Motor neuron (in vitro differentiated cells): Measurements from ENCODE around the gene PTPRE. TPM values are rescaled to one million over a fixed set of nuclear protein-coding genes. Genes with fewer than 3 reads are reported as not detected.
"Not testable (repeated sequence)": the region's sequence is repeated elsewhere in the genome, so short reads cannot be mapped to it uniquely, and the experiment has no call there.

Experiments used
- ATAC-seq, 8 experiments: fragments of 200-7000 bp; cut with Tn5 transposase; replicated peaks in 6 of 8; 2 replicates each; pipeline ENCODE4 v1.8.0; 2021; ENCODE audit warnings: mild to moderate bottlenecking in 8 of 8, moderate library complexity in 8 of 8
- H3K27ac ChIP-seq, 2 donors: fragments of 250-450 bp; sonication (Bioruptor Pico); 2 replicates each; pipeline ENCODE4 v1.9.0; 2021; ENCODE audit warnings: antibody characterized with exemption in 2 of 2, mild to moderate bottlenecking in 2 of 2, moderate library complexity in 1 of 2
- H3K4me1 ChIP-seq, 2 donors: fragments of 250-450 bp; sonication (Bioruptor Pico); replicated peaks in 1 of 2; 2 replicates each; pipeline ENCODE4 v1.6.1; 2021; ENCODE audit warnings: antibody characterized with exemption in 2 of 2, mild to moderate bottlenecking in 2 of 2, moderate library complexity in 1 of 2
- H3K4me3 ChIP-seq, 5 donors: fragments of 250-450 bp; sonication (Bioruptor Pico); 2 replicates each; pipeline ENCODE4 v1.9.0; 2021; ENCODE audit warnings: antibody characterized with exemption in 5 of 5, mild to moderate bottlenecking in 5 of 5, moderate library complexity in 4 of 5
- WGBS, 10 experiments: fragments of 450-650 bp; shearing (Covaris generic); methylation state at CpG; one replicate each; pipeline ENCODE4 v1.0.0; 2022; 5-methylcytosine and 5-hydroxymethylcytosine counted together
- in situ Hi-C, 9 experiments: fragments of 400-800 bp; cut with MboI; loops; one replicate each; pipeline ENCODE4 v1.15.0; 2021; ENCODE audit warnings: low sequenced_read_pairs in 9 of 9, low pct_unique_long_range_greater_than_20kb in 2 of 9; ENCODE audit not compliant: unreplicated experiment in 9 of 9
- total RNA-seq, 8 experiments: library from RNA; unstranded; fragments of 300-600 nt; gene quantifications; 2 replicates each; pipeline versions ENCODE4 v1.2.3 to v1.2.4, GENCODE V29; 2022

The PTPRE gene
- total RNA-seq, 8 experiments from 2014 or later, result 0.09 to 17.6 (median 3.9) TPM

DNA sequence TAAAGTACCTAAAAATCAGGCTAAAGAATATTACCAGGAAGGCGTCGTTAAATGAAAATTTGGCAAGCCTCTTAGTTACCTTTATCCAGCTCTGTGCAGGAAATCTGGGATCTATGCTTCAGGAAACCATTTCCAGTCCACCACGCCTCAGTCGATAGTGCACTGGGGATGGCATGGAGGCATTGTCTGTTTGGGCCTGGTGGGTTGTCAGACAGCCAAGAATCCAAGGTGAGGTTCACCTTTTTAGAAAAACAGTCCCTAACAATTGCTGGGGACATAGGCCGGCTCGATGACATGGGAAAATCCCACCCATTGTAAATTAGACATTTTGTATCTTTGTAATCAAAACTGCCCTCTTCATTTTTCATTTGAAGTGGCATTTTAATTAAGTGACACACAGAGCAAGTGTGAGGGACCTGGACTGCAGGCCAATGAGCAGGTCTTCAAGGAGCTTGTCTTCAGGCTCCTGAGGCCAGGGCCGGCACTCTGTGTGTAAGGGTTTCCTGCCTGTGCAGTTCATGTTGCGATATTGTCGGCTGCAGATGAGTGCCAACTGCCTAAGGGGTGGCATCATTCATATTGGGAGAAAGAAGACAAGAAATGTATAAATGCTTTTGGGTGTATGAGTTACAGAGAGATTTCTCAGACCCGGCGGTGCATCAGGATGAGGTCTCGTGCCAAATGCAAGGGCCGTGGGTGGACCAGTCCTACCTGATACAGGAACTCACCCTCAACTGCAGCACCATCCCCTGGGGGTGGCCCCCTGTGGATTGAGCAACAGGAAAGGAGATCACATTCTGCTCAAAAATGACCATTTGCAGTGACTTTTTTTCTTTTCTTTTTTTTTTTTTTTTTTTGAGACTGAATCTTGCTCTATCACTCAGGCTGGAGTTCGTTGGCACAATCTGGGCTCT, 80.8 kb downstream of the PTPRE start:
- 60 to 100% (median 93%) methylated on average over 1 to 11 of the region's 14 CpGs; no CpG with 5 or more reads in 2 of the 10 experiments for WGBS, 10 experiments
- no peak overlapping the region for H3K27ac ChIP-seq
- in situ Hi-C loops, result no loop called here
- peaks cover 23 to 24% of the 10 kb centered on the region in 2 donors for H3K4me1 ChIP-seq
- H3K4me3 ChIP-seq, result no peak overlapping the region
- ATAC-seq, result no peak

DNA sequence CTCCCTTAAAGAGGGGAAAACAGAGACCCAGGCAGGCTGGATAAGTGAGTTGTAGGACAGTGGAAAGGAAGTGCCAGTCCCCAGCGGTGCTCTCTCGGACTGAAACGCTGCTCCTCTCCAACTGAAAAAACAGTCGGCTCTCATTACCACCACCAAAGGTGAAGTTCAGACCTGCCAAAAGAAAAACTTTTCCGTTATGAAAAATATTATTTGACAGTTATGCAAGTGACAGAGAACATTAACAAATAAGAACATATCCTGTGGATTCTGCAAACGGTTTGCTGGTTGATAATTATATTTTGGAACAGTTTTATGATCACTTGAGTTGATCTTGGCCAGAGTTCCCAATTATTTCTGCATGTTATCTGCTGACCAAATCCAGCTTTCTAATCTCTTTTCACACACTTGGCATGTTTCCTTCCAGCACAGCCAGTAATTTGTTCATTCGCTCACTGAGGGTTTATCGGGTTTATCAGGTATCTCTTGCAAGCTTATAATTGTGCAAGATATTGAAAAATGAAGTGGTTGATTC, 82.6 kb downstream of the PTPRE start:
- WGBS, 10 experiments, result 39 to 98% (median 80%) methylated on average over 2 to 8 of the region's 8 CpGs; no CpG with 5 or more reads in 1 of the 10 experiments

DNA sequence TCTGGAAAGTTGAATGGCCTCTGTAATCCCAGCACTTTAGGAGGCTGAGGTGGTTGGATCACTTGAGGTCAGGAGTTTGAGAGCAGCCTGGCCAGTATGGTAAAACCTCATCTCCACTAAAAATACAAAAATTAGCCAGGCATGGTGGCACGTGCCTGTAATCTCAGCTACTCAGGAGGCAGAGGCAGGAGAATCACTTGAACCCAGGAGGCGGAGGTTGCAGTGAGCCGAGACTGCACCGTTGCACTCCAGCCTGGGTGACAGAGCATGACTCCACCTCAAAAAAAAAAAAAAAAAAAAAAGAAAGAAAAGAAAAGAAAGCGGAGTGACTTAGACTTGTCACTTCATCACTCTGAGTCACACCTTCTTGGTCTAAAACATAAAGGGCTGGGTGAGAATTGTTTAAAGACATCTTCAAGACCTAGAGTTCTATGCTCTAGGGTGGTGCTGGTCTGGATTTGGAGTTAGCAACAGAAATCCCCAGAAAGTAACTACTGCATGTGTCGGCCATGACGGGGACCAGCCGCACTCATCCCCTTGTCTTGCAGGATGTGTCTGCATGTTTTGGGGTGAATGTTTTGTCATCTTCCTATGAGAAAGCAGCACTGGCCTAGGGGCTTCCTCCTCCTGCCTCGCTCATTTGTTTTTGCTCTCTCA, 83.4 kb downstream of the PTPRE start:
- peak in 1 of 8 experiments; percentile 41 for ATAC-seq
- WGBS, 10 experiments, result 22 to 93% (median 76%) methylated on average over 3 to 9 of the region's 9 CpGs; no CpG with 5 or more reads in 1 of the 10 experiments
- in situ Hi-C loops, H3K27ac ChIP-seq, H3K4me3 ChIP-seq: not testable (repeated sequence)
- H3K4me1 ChIP-seq, result peaks cover 24 to 27% of the 10 kb centered on the region in 2 donors

More for the DNA sequence above, 82.6 kb downstream of the PTPRE start:
- H3K4me3 ChIP-seq, result no peak overlapping the region
- in situ Hi-C loops, result no loop called here
- no peak for ATAC-seq
- no peak overlapping the region for H3K27ac ChIP-seq
- H3K4me1 ChIP-seq, result peaks cover 19 to 24% of the 10 kb centered on the region in 2 donors

DNA sequence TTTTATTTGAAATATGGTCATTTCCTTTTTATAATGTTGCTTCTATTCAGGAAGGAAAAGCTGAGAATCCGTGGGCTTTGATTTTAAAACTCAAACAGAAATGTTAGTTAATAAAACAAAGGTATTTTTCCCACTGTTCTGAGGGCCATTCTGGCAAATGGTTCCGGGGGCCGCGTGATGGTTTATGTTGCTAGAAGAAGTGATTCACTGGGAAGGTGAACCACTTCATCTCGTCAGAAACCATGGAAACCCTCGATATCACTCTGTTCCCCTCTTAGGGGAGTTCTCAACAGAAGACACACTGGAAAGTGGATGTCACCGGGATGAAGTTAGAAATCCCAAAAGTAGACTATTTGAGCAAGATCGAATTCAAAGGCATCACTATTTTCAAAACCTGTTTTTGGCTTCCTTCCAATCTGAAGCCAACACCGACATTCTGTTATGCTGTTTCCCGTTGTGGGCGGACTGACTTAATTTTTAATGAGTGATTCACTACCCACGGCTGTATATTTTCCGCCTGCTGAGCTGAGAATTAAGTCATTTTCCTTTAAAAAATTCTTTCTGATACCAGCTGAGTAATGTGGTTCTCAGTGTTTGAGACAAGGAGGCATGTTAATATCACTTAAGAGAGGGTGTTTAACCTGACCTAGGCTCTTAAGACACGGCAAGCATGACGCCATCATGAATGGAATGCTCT, 84.1 kb downstream of the PTPRE start:
- no peak overlapping the region for H3K4me3 ChIP-seq
- peak in 7 of 8 experiments; percentile 27 to 90 (median 53) for ATAC-seq
- WGBS, 10 experiments, result 0 to 87% (median 68%) methylated on average over 1 to 15 of the region's 15 CpGs
- peaks cover 32 to 35% of the 10 kb centered on the region in 2 donors for H3K4me1 ChIP-seq
- no peak overlapping the region for H3K27ac ChIP-seq
- in situ Hi-C loops, result no loop called here

DNA sequence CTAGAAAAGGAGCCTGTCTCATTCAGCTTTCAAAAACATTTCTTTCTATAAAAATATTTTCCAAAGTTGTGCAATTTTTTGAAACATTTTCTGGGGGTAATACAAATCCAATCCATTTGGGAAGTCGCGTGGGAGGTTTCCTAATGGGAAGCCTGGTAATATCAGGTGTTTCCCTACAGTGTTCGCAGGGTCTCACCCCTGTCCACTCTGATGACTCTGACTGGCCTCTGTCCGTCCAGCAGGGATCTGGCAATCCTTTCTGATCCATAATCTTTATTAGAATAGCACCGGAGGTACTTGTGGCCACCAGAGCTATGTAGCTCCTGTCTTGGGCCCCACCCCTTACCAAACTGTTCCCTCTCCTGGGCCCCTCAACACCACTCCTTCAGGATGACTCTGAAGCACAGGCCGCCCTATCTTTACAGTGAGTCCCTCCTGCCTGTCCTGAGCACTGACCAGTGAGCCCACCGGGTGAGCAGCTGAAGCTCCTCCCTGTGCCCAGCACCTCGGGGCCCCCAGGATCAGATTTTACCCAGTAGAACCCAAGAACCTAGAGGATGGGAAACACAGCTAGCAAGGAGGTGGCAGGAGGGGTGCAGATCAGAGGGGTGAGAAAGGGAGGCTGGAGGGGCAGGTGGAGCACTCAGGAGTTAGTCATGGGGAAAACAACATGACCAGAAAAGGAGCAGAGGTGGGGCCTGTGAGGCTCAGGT, 84.8 kb downstream of the PTPRE start:
- WGBS, 10 experiments, result 34 to 92% (median 88%) methylated on average over 2 to 5 of the region's 8 CpGs; no CpG with 5 or more reads in 3 of the 10 experiments
- Histone ChIP-seq H3K4me3 (no peak overlapping the region), H3K27ac (no peak overlapping the region), H3K4me1 (peaks cover 39 to 42% of the 10 kb centered on the region in 2 donors)
- ATAC-seq, result peak in 2 of 8 experiments; percentile 27 to 38
- in situ Hi-C loops, result no loop called here

DNA sequence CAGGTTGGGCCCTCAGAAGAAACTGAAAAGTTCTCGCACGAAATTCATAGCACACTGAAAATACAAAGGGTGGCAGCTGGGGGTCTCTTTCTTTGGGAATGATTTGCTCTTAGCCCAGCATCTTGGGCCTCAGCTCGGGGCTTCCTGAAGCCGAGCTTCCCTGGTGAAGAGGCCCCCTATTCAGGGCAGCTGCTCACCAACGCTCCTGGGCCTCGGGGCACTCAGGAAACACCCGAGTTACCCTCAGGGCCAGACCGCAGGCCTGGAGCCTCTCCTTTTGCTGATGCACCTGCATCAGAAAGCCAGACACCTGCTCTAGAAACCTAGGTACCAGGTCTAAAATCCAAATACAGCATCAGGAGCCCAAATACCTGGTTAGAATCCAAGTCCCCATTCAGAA, 85.5 kb downstream of the PTPRE start:
- H3K4me1 ChIP-seq, result peaks cover 44 to 45% of the 10 kb centered on the region in 2 donors
- no peak overlapping the region for H3K27ac ChIP-seq
- in situ Hi-C loops, result no loop called here
- H3K4me3 ChIP-seq, result no peak overlapping the region
- 60 to 100% (median 70%) methylated on average over 1 to 5 of the region's 8 CpGs; no CpG with 5 or more reads in 5 of the 10 experiments for WGBS, 10 experiments
- ATAC-seq, result no peak

DNA sequence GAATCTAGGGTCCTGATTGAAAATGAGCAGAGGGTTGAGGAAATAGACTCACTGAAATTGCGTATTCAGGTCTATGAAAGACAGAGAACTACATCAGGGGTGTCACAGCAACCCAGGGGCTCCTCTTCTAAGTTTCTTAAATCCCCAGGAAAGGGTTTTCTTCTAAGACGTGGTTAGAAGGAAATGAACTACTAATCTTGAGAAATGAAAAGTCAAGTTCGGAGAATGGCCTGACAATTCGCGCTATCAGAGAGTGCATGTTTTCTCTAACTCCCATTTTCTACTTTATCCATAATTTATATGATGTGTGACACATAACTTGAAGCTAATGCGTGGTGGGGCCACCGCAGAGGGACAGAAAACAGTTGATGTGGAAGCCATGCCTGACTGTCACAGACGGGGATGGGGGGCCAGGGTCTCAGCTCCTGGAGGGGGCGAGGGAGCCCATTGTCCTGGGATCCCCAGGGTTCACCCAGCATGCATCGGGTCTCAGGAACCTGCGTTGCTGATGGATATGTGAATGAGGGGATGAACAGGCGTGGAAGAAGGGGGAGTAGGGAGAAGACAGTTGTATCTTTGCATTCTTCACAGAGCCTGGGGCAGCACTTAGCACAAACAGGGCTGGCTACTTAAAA, 86.3 kb downstream of the PTPRE start:
- peaks cover 51 to 53% of the 10 kb centered on the region in 2 donors for H3K4me1 ChIP-seq
- in situ Hi-C loops, result no loop called here
- no peak for ATAC-seq
- WGBS, 10 experiments, result 33 to 92% (median 89%) methylated on average over 1 to 3 of the region's 12 CpGs; no CpG with 5 or more reads in 5 of the 10 experiments
- H3K27ac ChIP-seq, result no peak overlapping the region
- no peak overlapping the region for H3K4me3 ChIP-seq

- no peak overlapping the region for H3K27ac ChIP-seq
- no peak overlapping the region for H3K4me3 ChIP-seq
- 73 to 100% (median 83%) methylated on average over 1 to 5 of the region's 6 CpGs; no CpG with 5 or more reads in 4 of the 10 experiments for WGBS, 10 experiments
- in situ Hi-C loops, result no loop called here
- ATAC-seq, result no peak
- peaks cover 76 to 79% of the 10 kb centered on the region in 2 donors for H3K4me1 ChIP-seq
Measured at GRCh38 chr10:127995939-127996338, 89.0 kb downstream of the PTPRE start.

DNA sequence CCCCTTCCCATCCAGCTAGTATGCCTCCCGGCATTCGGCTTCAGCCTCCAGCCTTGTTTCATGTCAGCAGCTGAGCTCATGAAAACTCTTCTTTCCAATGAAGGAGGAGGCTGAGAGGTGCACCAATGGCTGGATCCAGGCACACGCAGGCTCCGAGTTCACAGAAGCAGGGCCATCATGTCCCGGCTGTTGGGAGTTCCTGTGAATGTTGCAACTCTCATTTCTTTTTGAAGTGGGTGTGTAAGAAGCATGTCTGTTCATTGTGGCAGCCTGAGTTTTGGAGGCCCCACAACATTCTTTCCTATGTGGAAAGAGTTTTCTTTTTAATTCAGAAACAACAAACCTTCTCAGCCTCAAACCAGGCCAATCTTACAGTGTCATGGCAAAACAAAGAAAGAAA, 89.7 kb downstream of the PTPRE start:
- H3K4me1 ChIP-seq, result peaks cover 76 to 79% of the 10 kb centered on the region in 2 donors
- H3K4me3 ChIP-seq, result no peak overlapping the region
- ATAC-seq, result no peak
- in situ Hi-C loops, result no loop called here
- WGBS, 10 experiments, result 0 to 100% (median 76%) methylated on average over 1 to 3 of the region's 5 CpGs; no CpG with 5 or more reads in 4 of the 10 experiments
- no peak overlapping the region for H3K27ac ChIP-seq

GRCh38 chr10:127997271-127997670, 90.4 kb downstream of the PTPRE start:
- ATAC-seq, result peak in 1 of 8 experiments; percentile 17
- Histone ChIP-seq H3K4me1 (peaks cover 82 to 85% of the 10 kb centered on the region in 2 donors), H3K27ac (peak overlapping the region; percentile 17 to 90), H3K4me3 (no peak overlapping the region)
- in situ Hi-C loops, result no loop called here
- WGBS, 10 experiments, result 21 to 100% (median 60%) methylated on average over 1 to 4 of the region's 4 CpGs; no CpG with 5 or more reads in 1 of the 10 experiments

- in situ Hi-C loops, result no loop called here
- H3K4me3 ChIP-seq, result no peak overlapping the region
- 0 to 73% (median 15%) methylated on average over 2 to 8 of the region's 8 CpGs; no CpG with 5 or more reads in 2 of the 10 experiments for WGBS, 10 experiments
- peaks cover 83 to 87% of the 10 kb centered on the region in 2 donors for H3K4me1 ChIP-seq
- peak in 5 of 8 experiments; percentile 66 to 80 (median 78) for ATAC-seq
- peak overlapping the region; percentile 47 to 90 for H3K27ac ChIP-seq
Measured at GRCh38 chr10:127997937-127998336, 91.0 kb downstream of the PTPRE start.
